Endodermal cell (in vitro differentiated cells): ENCODE results near the gene ASTE1. TPM values are rescaled to one million over a fixed set of nuclear protein-coding genes. Genes with fewer than 3 reads are reported as not detected.

Experiments
- DNase-seq: peaks from one replicate; pipeline ENCODE4 v3.0.0-alpha.2; 2017
- H3K27ac ChIP-seq: 2 replicates; pipeline ENCODE4 v1.5.1; 2013; ENCODE audit warnings: mild to moderate bottlenecking, low read depth, low read length, moderate library complexity
- H3K27me3 ChIP-seq: 2 replicates; pipeline ENCODE4 v1.6.1; 2013; ENCODE audit warnings: mild to moderate bottlenecking, low read length, moderate library complexity; ENCODE audit not compliant: insufficient read depth, control insufficient read depth, poor library complexity, severe bottlenecking
- H3K36me3 ChIP-seq: 2 replicates; pipeline ENCODE4 v1.7.0; 2013; ENCODE audit warnings: mild to moderate bottlenecking, low read length, moderate library complexity; ENCODE audit not compliant: control insufficient read depth, insufficient read depth
- H3K4me1 ChIP-seq: one replicate; pipeline ENCODE4 v1.7.0; 2013; ENCODE audit warnings: low read length; ENCODE audit not compliant: control insufficient read depth, insufficient read depth
- H3K4me3 ChIP-seq: 2 replicates; pipeline ENCODE4 v1.5.1; 2013; ENCODE audit warnings: mild to moderate bottlenecking, low read length, moderate library complexity
- H3K9ac ChIP-seq: 2 replicates; pipeline ENCODE4 v1.6.1; 2013; ENCODE audit warnings: mild to moderate bottlenecking, low read length, moderate library complexity; ENCODE audit not compliant: poor library complexity, severe bottlenecking; ENCODE audit errors: extremely low read depth
- H3K9me3 ChIP-seq: 2 replicates; pipeline ENCODE4 v1.6.1; 2013; ENCODE audit warnings: mild to moderate bottlenecking, low read length, moderate library complexity; ENCODE audit not compliant: control insufficient read depth
- H3K27ac Mint-ChIP-seq: 2 replicates; pipeline ENCODE4 v1.8.0; 2020; ENCODE audit warnings: mixed read lengths
- H3K27me3 Mint-ChIP-seq: 2 replicates; pipeline ENCODE4 v1.8.0; 2021; ENCODE audit warnings: mild to moderate bottlenecking, mixed read lengths; ENCODE audit not compliant: insufficient read depth
- H3K36me3 Mint-ChIP-seq: 2 replicates; pipeline ENCODE4 v1.8.0; 2020; ENCODE audit warnings: low read depth, mixed read lengths
- H3K4me1 Mint-ChIP-seq: 2 replicates; pipeline ENCODE4 v1.8.0; 2020; ENCODE audit warnings: mixed read lengths
- H3K4me3 Mint-ChIP-seq: 2 replicates; pipeline ENCODE4 v1.8.0; 2020; ENCODE audit warnings: mild to moderate bottlenecking, moderate library complexity, mixed read lengths
- H3K9me3 Mint-ChIP-seq: 2 replicates; pipeline ENCODE4 v1.8.0; 2020; ENCODE audit warnings: mild to moderate bottlenecking, mixed read lengths
- CTCF ChIP-seq: fragments of 200-600 bp; sonication (generic); conservative IDR thresholded peaks from 2 replicates; pipeline ENCODE4 v1.5.0; 2021; ENCODE audit warnings: antibody characterized with exemption, mild to moderate bottlenecking
- WGBS, 2 experiments: methylation state at CpG; one replicate each; pipeline versions ENCODE4 v1.1.5 to v1.1.7; 2013; ENCODE audit warnings: missing lambda C conversion rate in 2 of 2, mixed read lengths in 1 of 2; ENCODE audit not compliant: insufficient coverage in 1 of 2, insufficient read length in 1 of 2; 5-methylcytosine and 5-hydroxymethylcytosine counted together
- total RNA-seq, 2 donors: library from RNA; stranded (reverse); fragmentation: NEBNext Ultra II Directional in 1 of 2; extraction: Animal tissue kit (Norgen Biotek cat#: 25700) in 1 of 2; gene quantifications; 2 replicates in 1 of 2; 3 replicates in 1 of 2; pipeline ENCODE4 v1.2.1, GENCODE V29; 2021

ASTE1 gene
- total RNA-seq, 2 donors from 2014 or later = 6.7 TPM; not detected in 1

- H3K4me3 ChIP-seq = no peak overlapping the region
- Mint-ChIP-seq H3K36me3 (peaks cover 29% of the 10 kb centered on the region), H3K27ac (no peak overlapping the region), H3K4me3 (no peak overlapping the region), H3K9me3 (no peaks in the 10 kb centered on the region), H3K27me3 (no peaks in the 10 kb centered on the region), H3K4me1 (no peaks in the 10 kb centered on the region)
- 92 to 100% methylated on average over 1 of the region's 1 CpG for WGBS, 2 experiments
- no peaks in the 10 kb centered on the region for H3K9me3 ChIP-seq
- H3K27ac ChIP-seq = no peak overlapping the region
- H3K9ac ChIP-seq = no peak overlapping the region
- no peaks in the 10 kb centered on the region for H3K4me1 ChIP-seq
- TF ChIP-seq CTCF = no peak
- peaks cover 67% of the 10 kb centered on the region for H3K36me3 ChIP-seq
- H3K27me3 ChIP-seq = no peaks in the 10 kb centered on the region
- no peak for DNase-seq
Measured at GRCh38 chr3:131009698-131010097, 16.9 kb downstream of the ASTE1 start.

GRCh38 chr3:131008326-131008725 lies 18.3 kb downstream of the ASTE1 start:
- Histone ChIP-seq H3K36me3 (peaks cover 69% of the 10 kb centered on the region), H3K9me3 (no peaks in the 10 kb centered on the region), H3K4me1 (no peaks in the 10 kb centered on the region), H3K27me3 (no peaks in the 10 kb centered on the region), H3K27ac (no peak overlapping the region), H3K4me3 (no peak overlapping the region), H3K9ac (no peak overlapping the region)
- H3K9me3 Mint-ChIP-seq = no peaks in the 10 kb centered on the region
- no peaks in the 10 kb centered on the region for H3K4me1 Mint-ChIP-seq
- no peaks in the 10 kb centered on the region for H3K27me3 Mint-ChIP-seq
- no peak overlapping the region for H3K4me3 Mint-ChIP-seq
- peaks cover 28% of the 10 kb centered on the region for H3K36me3 Mint-ChIP-seq
- DNase-seq = no peak
- H3K27ac Mint-ChIP-seq = no peak overlapping the region
- 95% methylated on average over 1 of the region's 1 CpG; no CpG with 5 or more reads in 1 of the 2 experiments for WGBS, 2 experiments
- no peak for TF ChIP-seq CTCF

- no peaks in the 10 kb centered on the region for H3K27me3 ChIP-seq
- no peaks in the 10 kb centered on the region for H3K4me1 ChIP-seq
- H3K36me3 Mint-ChIP-seq = peaks cover 28% of the 10 kb centered on the region
- no peaks in the 10 kb centered on the region for H3K9me3 Mint-ChIP-seq
- peaks cover 70% of the 10 kb centered on the region for H3K36me3 ChIP-seq
- H3K9ac ChIP-seq = no peak overlapping the region
- TF ChIP-seq CTCF = no peak
- H3K27ac ChIP-seq = no peak overlapping the region
- H3K9me3 ChIP-seq = no peaks in the 10 kb centered on the region
- H3K27ac Mint-ChIP-seq = no peak overlapping the region
- no peak for DNase-seq
- WGBS, 2 experiments = 97% methylated on average over 2 of the region's 2 CpGs; no CpG with 5 or more reads in 1 of the 2 experiments
- no peaks in the 10 kb centered on the region for H3K4me1 Mint-ChIP-seq
- H3K4me3 ChIP-seq = no peak overlapping the region
- H3K27me3 Mint-ChIP-seq = no peaks in the 10 kb centered on the region
- no peak overlapping the region for H3K4me3 Mint-ChIP-seq
Measured at GRCh38 chr3:131007782-131008181, 18.8 kb downstream of the ASTE1 start.
